Adipose tissue (tissue), 3 donors: Measurements from ENCODE around the gene TSPO. TPM values are rescaled to one million over a fixed set of nuclear protein-coding genes. Genes with fewer than 3 reads are reported as not detected.

Experiments
- H3K27ac ChIP-seq: one replicate; pipeline ENCODE4 v1.5.1; 2013; ENCODE audit warnings: low read depth, low read length
- WGBS, 3 donors: extraction: QIAGEN DNeasy Blood & Tissue Kit; methylation state at CpG; one replicate each; pipeline ENCODE4 v1.1.7; 2013; 5-methylcytosine and 5-hydroxymethylcytosine counted together
- polyA plus RNA-seq, 3 donors: library from polyadenylated mRNA; stranded (reverse); fragments of 200-250 nt; gene quantifications; one replicate each; pipeline ENCODE4 v1.2.3, GENCODE V29; 2013
- donor health status: healthy with polysubstance abuse.
- donor health status: Bipolar disorder and iron deficiency.
- donor health status: healthy.

The TSPO gene
- polyA plus RNA-seq, 3 donors = 138 to 661 (median 447) TPM

GRCh38 chr22:43207849-43208702, 56.7 kb downstream of the TSPO start:
- WGBS, 3 donors = 80 to 91% (median 90%) methylated on average over 25 to 26 of the region's 26 CpGs
- no peak overlapping the region for H3K27ac ChIP-seq

- WGBS, 3 donors = 80 to 86% (median 80%) methylated on average over 25 to 26 of the region's 26 CpGs
- H3K27ac ChIP-seq = no peak overlapping the region
These were observed 57.6 kb downstream of the TSPO start for GRCh38 chr22:43208703-43209522.

- WGBS, 3 donors = 84 to 94% (median 93%) methylated on average over 12 to 15 of the region's 15 CpGs
- no peak overlapping the region for H3K27ac ChIP-seq
These were observed 58.1 kb downstream of the TSPO start for GRCh38 chr22:43209523-43209890.

GRCh38 chr22:43209971-43210370, 58.6 kb downstream of the TSPO start:
- WGBS, 3 donors = 87 to 90% (median 88%) methylated on average over 22 of the region's 22 CpGs
- H3K27ac ChIP-seq = no peak overlapping the region

GRCh38 chr22:43210631-43211515, 59.5 kb downstream of the TSPO start:
- H3K27ac ChIP-seq = no peak overlapping the region
- 89 to 90% (median 90%) methylated on average over 33 to 34 of the region's 34 CpGs for WGBS, 3 donors

GRCh38 chr22:43211941-43212433, 60.6 kb downstream of the TSPO start:
- no peak overlapping the region for H3K27ac ChIP-seq
- 82 to 89% (median 86%) methylated on average over 12 to 13 of the region's 13 CpGs for WGBS, 3 donors

- H3K27ac ChIP-seq = no peak overlapping the region
- 87 to 93% (median 89%) methylated on average over 23 of the region's 23 CpGs for WGBS, 3 donors
These were observed 61.1 kb downstream of the TSPO start for GRCh38 chr22:43212434-43212952.

Other genes starting within 250 kb of the TSPO start
- 10 to 100 TPM; 21.9 to 53.1 (median 24.6) TPM for gene PACSIN2, start 136.4 kb upstream of the TSPO start, polyA plus RNA-seq
- gene TTLL1, start 62.2 kb upstream of the TSPO start, polyA plus RNA-seq = 1 to 10 TPM; 2.7 to 7.9 (median 2.9) TPM
- 1 to 10 TPM in 1 of 3 donors, under 1 TPM in 1, not detected in 1; 1.00 to 1.0 TPM for gene BIK, start 40.8 kb upstream of the TSPO start, polyA plus RNA-seq
- gene MCAT, start 8.2 kb upstream of the TSPO start, polyA plus RNA-seq = 10 to 100 TPM in 2 of 3 donors, 1 to 10 TPM in 1; 9.8 to 19.8 (median 15.3) TPM
- gene TTLL12, start 35.6 kb downstream of the TSPO start, polyA plus RNA-seq = 10 to 100 TPM; 20.1 to 30.0 (median 23.2) TPM
- gene SCUBE1, start 191.8 kb downstream of the TSPO start, polyA plus RNA-seq = under 1 TPM; 0.03 to 0.79 (median 0.28) TPM